Measurements from ENCODE around the gene FNDC3B. TPM values are rescaled to one million over a fixed set of nuclear protein-coding genes. Genes with fewer than 3 reads are reported as not detected.

FNDC3B gene
- total and polyA plus RNA-seq, 2 donors (not counting 3 experiments of a cell fraction or from before 2014, with no cell fraction given): 91.6 to 295 TPM

GRCh38 chr3:172236771-172237742 lies 197.7 kb downstream of the FNDC3B start:
- no peak overlapping the region for H3K27ac ChIP-seq (ENCODE audit: insufficient read depth, low read depth, low read length)
- POLR2A ChIA-PET: no interaction called here
- dilution Hi-C loops (cut with MboI; ENCODE audit: extremely low pct_ligation_motif_present, low sequenced_read_pairs) (no loop called here), intact Hi-C loops (cut with micrococcal nuclease) (no loop called here)
- FAIRE-seq: no peak
- H3K27me3 ChIP-seq (ENCODE audit: control insufficient read depth in 2 of 2, insufficient read depth in 2 of 2, low read length in 2 of 2): no peaks in the 10 kb centered on the region
- H3K4me1 ChIP-seq (ENCODE audit: control insufficient read depth, extremely low read depth, insufficient read depth, low read length): no peaks in the 10 kb centered on the region
- BruUV-seq (replicated peaks): no TSS peak
- H4K20me1 ChIP-seq (replicated peaks; ENCODE audit: control insufficient read depth, extremely low read depth, insufficient read depth, low read length): peaks cover 10% of the 10 kb centered on the region
- no peaks in the 10 kb centered on the region for H3K9me1 ChIP-seq (replicated peaks; ENCODE audit: control insufficient read depth, extremely low read depth, insufficient read depth, low read length)
- H3K4me3 ChIP-seq (replicated peaks in 1 of 3; ENCODE audit: insufficient read depth in 1 of 3, low read depth in 1 of 3, low read length in 3 of 3): no peak overlapping the region
- H2AFZ ChIP-seq (ENCODE audit: low read depth, low read length): no peak overlapping the region
- H3K4me2 ChIP-seq (ENCODE audit: insufficient read depth, low read length): no peak overlapping the region
- CTCF ChIA-PET: interaction anchor here (1.2 to 1.9 kb wide), 4 partner anchors 11 to 36 kb away, joined by 3 to 6 read pairs (median 4); no protein-coding TSS in a partner anchor
- H3K9me3 ChIP-seq (replicated peaks; ENCODE audit: control insufficient read depth, insufficient read depth, low read length): peaks cover 2% of the 10 kb centered on the region
- TF ChIP-seq CTCF (IDR thresholded peaks at IDR 0.05; ENCODE audit: extremely low read depth in 1 of 2, insufficient read depth in 1 of 2, low read depth in 1 of 2, low read length in 2 of 2): no peak
- TF ChIP-seq POLR2A (IDR thresholded peaks at IDR 0.05; ENCODE audit: low read depth, low read length): no peak
- TF ChIP-seq FOS (IDR thresholded peaks at IDR 0.05; ENCODE audit: borderline replicate concordance, insufficient read depth, low read length): no peak
- TF ChIP-seq JUN (IDR thresholded peaks at IDR 0.05; ENCODE audit: borderline replicate concordance, insufficient read depth, insufficient read length, low read depth): no peak
- no peak for TF ChIP-seq GATA2 (IDR thresholded peaks at IDR 0.05; ENCODE audit: insufficient read depth, insufficient read length, low read depth, low read length)
- no peak for TF ChIP-seq MAX (IDR thresholded peaks at IDR 0.05; ENCODE audit: insufficient read depth, insufficient read length)
- no peak for TF ChIP-seq POLR2AphosphoS5 (IDR thresholded peaks at IDR 0.05; ENCODE audit: insufficient read depth, low read depth, low read length)
- TF ChIP-seq MYC (IDR thresholded peaks at IDR 0.05; ENCODE audit: low read depth, low read length): no peak
- no peak for TF ChIP-seq EZH2 (IDR thresholded peaks at IDR 0.05; ENCODE audit: borderline replicate concordance, low read depth, low read length, severe bottlenecking)
- no peak overlapping the region for H3K9ac ChIP-seq (replicated peaks; ENCODE audit: extremely low read depth, insufficient read depth, low read length)
- peaks cover 69% of the 10 kb centered on the region for H3K79me2 ChIP-seq (ENCODE audit: control insufficient read depth, insufficient read depth, low read length)
- peaks cover 5 to 7% of the 10 kb centered on the region in 2 experiments for H3K36me3 ChIP-seq (ENCODE audit: control insufficient read depth in 2 of 2, extremely low read depth in 1 of 2, insufficient read depth in 2 of 2, low read length in 2 of 2)
- DNase-seq (ENCODE audit: low read depth, low spot score): no peak
